Panc1 (cell line): ENCODE data around the gene USP12. TPM values are rescaled to one million over a fixed set of nuclear protein-coding genes. Genes with fewer than 3 reads are reported as not detected.

ENCODE experiments used
- ATAC-seq: fragments of 200-7000 bp; cut with Tn5 transposase; 2 replicates; pipeline ENCODE4 v1.9.1; 2020; ENCODE audit warnings: mild to moderate bottlenecking, moderate library complexity
- BruUV-seq: library from RNA; stranded (reverse); fragments of 400-500 nt; replicated peaks from 2 replicates; lab custom pipeline; 2021; lab: Mats Ljungman, UMichigan
- CTCF ChIA-PET: fragments of 300-600 bp; sonication (Branson Sonifier 250); formaldehyde crosslinking; loops from one replicate; lab custom pipeline; 2022; ENCODE audit warnings: antibody characterized with exemption; lab: Charles Lee
- POLR2A ChIA-PET: fragments of 300-600 bp; sonication (Branson Sonifier 250); formaldehyde crosslinking; loops from one replicate; lab custom pipeline; 2022; ENCODE audit warnings: antibody characterized with exemption; lab: Charles Lee
- DNase-seq: peaks from one replicate; pipeline ENCODE4 v3.0.0-alpha.2; 2010; ENCODE audit warnings: low read depth, low spot score
- H3K27ac ChIP-seq: 2 replicates; pipeline ENCODE4 v1.5.1; 2011; ENCODE audit warnings: mild to moderate bottlenecking, low read length, inconsistent platforms
- H3K27me3 ChIP-seq: fragments of 200-500 bp; sonication (Bioruptor generic); 2 replicates; pipeline ENCODE4 v1.6.0; 2014; ENCODE audit warnings: low read length, inconsistent platforms; ENCODE audit not compliant: control insufficient read depth, insufficient read depth
- H3K36me3 ChIP-seq: fragments of 200-500 bp; sonication (Bioruptor generic); 2 replicates; pipeline ENCODE4 v1.5.1; 2014; ENCODE audit warnings: inconsistent platforms, mild to moderate bottlenecking, low read length, moderate library complexity; ENCODE audit not compliant: control insufficient read depth, insufficient read depth
- H3K4me1 ChIP-seq: 2 replicates; pipeline ENCODE4 v1.5.1; 2011; ENCODE audit warnings: inconsistent platforms, mild to moderate bottlenecking, low read length, moderate library complexity; ENCODE audit not compliant: control insufficient read depth, insufficient read depth
- H3K4me3 ChIP-seq, 2 experiments: 2 replicates each; pipeline ENCODE4 v1.5.1; 2011 to 2012; ENCODE audit warnings: low read depth in 2 of 2, low read length in 2 of 2, mild to moderate bottlenecking in 2 of 2, inconsistent platforms in 1 of 2, moderate library complexity in 1 of 2
- H3K9me3 ChIP-seq: fragments of 200-500 bp; sonication (Bioruptor generic); 2 replicates; pipeline ENCODE4 v1.5.1; 2014; ENCODE audit warnings: low read depth, mild to moderate bottlenecking, inconsistent platforms, low read length, moderate library complexity; ENCODE audit not compliant: control insufficient read depth, insufficient read depth
- CTCF ChIP-seq: fragments of 450-650 bp; IDR thresholded peaks from 2 replicates; pipeline ENCODE4 v1.5.1; 2017; ENCODE audit warnings: mild to moderate bottlenecking
- POLR2AphosphoS5 ChIP-seq: IDR thresholded peaks from 2 replicates; pipeline ENCODE4 v1.6.1; 2012; ENCODE audit warnings: mild to moderate bottlenecking, low read depth, low read length, moderate library complexity
- REST ChIP-seq, 2 experiments: IDR thresholded peaks; 2 replicates each; pipeline ENCODE4 v1.6.1; 2011 to 2012; ENCODE audit warnings: low read depth in 2 of 2, control low read depth in 1 of 2, low read length in 1 of 2, mild to moderate bottlenecking in 1 of 2, moderate library complexity in 1 of 2; ENCODE audit not compliant: insufficient read depth in 1 of 2
- SIN3A ChIP-seq: IDR thresholded peaks from 2 replicates; pipeline ENCODE4 v1.6.1; 2012; ENCODE audit warnings: low read depth, mild to moderate bottlenecking, low read length, moderate library complexity, borderline replicate concordance; ENCODE audit not compliant: insufficient read depth
- TCF7L2 ChIP-seq: IDR thresholded peaks from 2 replicates; pipeline ENCODE4 v1.6.1; 2011; ENCODE audit warnings: mild to moderate bottlenecking, low read depth, low read length, inconsistent platforms
- in situ Hi-C: cut with HindIII; loops from 2 replicates; pipeline ENCODE4 v1.10.0; 2016; ENCODE audit warnings: low sequenced_read_pairs, low pct_unique_long_range_greater_than_20kb
- intact Hi-C: fragments of 100-400 bp; cut with micrococcal nuclease; formaldehyde crosslinking; loops from one replicate; pipeline ENCODE4 v1.10.0; 2022; ENCODE audit not compliant: unreplicated experiment
- total RNA-seq: library from RNA; stranded (reverse); gene quantifications from one replicate; pipeline ENCODE4 v1.2.1, GENCODE V29; 2021; ENCODE audit not compliant: unreplicated experiment

USP12 gene
- total RNA-seq, 1 experiment from 2014 or later, result 82.0 TPM

GRCh38 chr13:27024074-27024461, 147.5 kb downstream of the USP12 start:
- intact Hi-C loops (no loop called here), in situ Hi-C loops (no loop called here)
- Histone ChIP-seq H3K27me3 (no peaks in the 10 kb centered on the region), H3K27ac (peak overlapping the region; percentile 98), H3K4me3 (no peak overlapping the region), H3K4me1 (peaks cover 43% of the 10 kb centered on the region), H3K9me3 (no peaks in the 10 kb centered on the region), H3K36me3 (no peaks in the 10 kb centered on the region)
- POLR2A ChIA-PET, result interaction anchor here (1.0 kb wide), 1 partner anchor 72 kb away, joined by 5 read pairs; no protein-coding TSS in a partner anchor
- no TSS peak for BruUV-seq
- TF ChIP-seq SIN3A (no peak), CTCF (no peak), POLR2AphosphoS5 (no peak)
- CTCF ChIA-PET, result no interaction called here
- ATAC-seq (no peak), DNase-seq (no peak)

GRCh38 chr13:27023385-27024073, 148.1 kb downstream of the USP12 start:
- peak; percentile 45 for ATAC-seq

GRCh38 chr13:27022571-27023311, 148.9 kb downstream of the USP12 start:
- 0 out of 2 replicates have a peak, but pooled peaks have one; percentile 52 for TF ChIP-seq POLR2AphosphoS5
- no peak for TF ChIP-seq CTCF
- TF ChIP-seq TCF7L2, result peak; percentile 89
- TF ChIP-seq REST (IDR thresholded peaks at IDR 0.05; ENCODE audit: insufficient read depth in 1 of 2, low read depth in 2 of 2, low read length in 1 of 2), result 0 out of 4 replicates have a peak, but pooled peaks of 1 of the 2 experiments have one; percentile 36
- no peak for TF ChIP-seq SIN3A
- POLR2A ChIA-PET, result interaction anchor here (0.6 to 1.3 kb wide), 4 partner anchors 18 to 73 kb away, joined by 3 to 7 read pairs (median 5); no protein-coding TSS in a partner anchor
- ATAC-seq (peak; percentile 90), DNase-seq (peak; percentile 55)
- Histone ChIP-seq H3K36me3 (no peaks in the 10 kb centered on the region), H3K27me3 (no peaks in the 10 kb centered on the region), H3K9me3 (no peaks in the 10 kb centered on the region), H3K4me1 (peaks cover 39% of the 10 kb centered on the region), H3K27ac (peak overlapping the region; percentile 98), H3K4me3 (no peak overlapping the region)
- intact Hi-C loops (no loop called here), in situ Hi-C loops (no loop called here)
- CTCF ChIA-PET, result interaction anchor here (0.5 to 1.3 kb wide), 3 partner anchors 38 to 75 kb away, joined by 3 to 5 read pairs (median 4); no protein-coding TSS in a partner anchor
- no TSS peak for BruUV-seq

More at GRCh38 chr13:27023385-27024073, 148.1 kb downstream of the USP12 start:
- intact Hi-C loops (no loop called here), in situ Hi-C loops (no loop called here)
- peaks cover 42% of the 10 kb centered on the region for H3K4me1 ChIP-seq
- no peak overlapping the region for H3K4me3 ChIP-seq
- H3K27ac ChIP-seq, result peak overlapping the region; percentile 98
- no TSS peak for BruUV-seq
- no peak for DNase-seq
- no peak for TF ChIP-seq POLR2AphosphoS5
- CTCF ChIA-PET, result interaction anchor here (0.6 to 1.3 kb wide), 2 partner anchors 38 to 41 kb away, joined by 4 to 5 read pairs; no protein-coding TSS in a partner anchor
- H3K27me3 ChIP-seq, result no peaks in the 10 kb centered on the region
- H3K36me3 ChIP-seq, result no peaks in the 10 kb centered on the region
- no peaks in the 10 kb centered on the region for H3K9me3 ChIP-seq
- POLR2A ChIA-PET, result interaction anchor here (1.0 to 1.1 kb wide), 2 partner anchors 17 to 72 kb away, joined by 3 to 5 read pairs; no protein-coding TSS in a partner anchor
